AG20443 (cell line): Measurements from ENCODE around the gene TWSG1.
"Not testable (repeated sequence)": the region's sequence is repeated elsewhere in the genome, so short reads cannot be mapped to it uniquely, and the experiment has no call there.

Experiments
- DNase-seq: peaks from one replicate; pipeline ENCODE4 v3.0.0; 2012; ENCODE audit warnings: low spot score, mixed read lengths

TWSG1 gene

DNA sequence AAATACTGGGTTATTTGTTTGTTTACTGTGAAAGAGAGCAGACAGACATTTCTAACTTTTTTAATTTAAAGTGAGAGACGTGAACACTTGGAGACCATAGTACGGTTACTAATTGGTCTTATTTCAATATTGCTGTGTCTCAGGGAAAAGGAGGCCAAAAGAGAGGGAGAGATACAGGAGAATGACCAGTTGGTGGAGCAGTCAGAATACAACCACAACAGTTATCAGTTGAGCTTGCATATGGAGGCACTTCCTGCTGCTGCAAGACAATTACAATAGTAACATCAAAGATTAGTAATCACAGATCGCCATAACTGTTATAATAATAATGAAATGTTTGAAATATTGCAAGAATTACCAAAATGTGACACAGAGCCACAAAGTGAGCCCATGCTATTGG lies 58.2 kb downstream of the TWSG1 start:
- DNase-seq, result no peak

GRCh38 chr18:9394046-9394445 lies 59.5 kb downstream of the TWSG1 start:
- DNase-seq, result no peak

- no peak for DNase-seq
Measured at GRCh38 chr18:9400197-9400596, 65.6 kb downstream of the TWSG1 start.

DNA sequence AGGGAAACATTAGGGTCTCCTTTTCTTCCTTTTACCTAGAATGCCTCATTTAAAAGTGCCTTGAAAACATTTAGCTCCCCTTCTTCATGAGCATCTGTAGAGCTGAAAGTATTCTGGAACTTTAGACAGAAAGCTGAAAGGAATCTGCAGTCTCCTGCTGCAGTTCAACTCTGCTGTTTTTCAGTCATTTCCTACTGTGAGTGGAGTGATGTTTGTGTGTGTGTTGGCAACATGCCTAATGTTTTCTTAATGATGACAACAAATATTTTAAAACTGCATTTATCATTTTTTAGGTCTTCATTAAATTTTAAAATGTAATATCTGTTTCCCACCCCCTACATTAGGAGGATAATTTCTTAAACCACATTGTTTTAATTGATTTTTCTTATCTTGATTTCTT lies 66.6 kb downstream of the TWSG1 start:
- no peak for DNase-seq

DNA sequence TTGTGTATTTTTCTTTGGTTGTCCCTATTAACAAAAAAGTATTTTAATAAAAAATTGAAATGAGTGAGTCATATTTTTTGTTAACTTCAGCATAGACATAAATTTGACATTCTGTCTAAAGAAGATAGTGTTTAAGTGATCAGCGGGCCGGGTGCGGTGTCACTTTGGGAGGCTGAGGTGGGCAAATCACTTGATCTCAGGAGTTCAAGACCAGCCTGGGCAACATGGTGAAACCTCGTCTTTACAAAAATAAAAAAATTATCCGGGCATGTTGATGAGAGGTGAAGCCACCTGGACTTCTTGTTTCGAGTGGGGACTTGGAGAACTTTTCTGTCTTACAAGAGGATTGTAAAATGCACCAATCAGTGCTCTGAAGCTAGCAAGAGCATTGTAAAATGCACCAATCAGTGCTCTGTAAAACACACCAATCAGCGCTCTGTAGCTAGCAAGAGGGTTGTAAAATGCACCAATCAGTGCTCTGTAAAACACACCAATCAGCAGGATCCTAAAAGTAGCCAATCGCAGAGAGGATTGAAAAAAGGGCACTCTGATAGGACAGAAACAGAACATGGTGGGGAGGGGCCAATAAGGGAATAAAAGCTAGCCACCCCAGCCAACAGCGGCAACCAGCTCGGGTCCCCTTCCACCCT lies 67.9 kb downstream of the TWSG1 start:
- DNase-seq, result not testable (repeated sequence)

GRCh38 chr18:9403795-9404564 lies 69.4 kb downstream of the TWSG1 start:
- DNase-seq, result no peak

- DNase-seq, result no peak
Measured at GRCh38 chr18:9404565-9405060, 70.0 kb downstream of the TWSG1 start.

GRCh38 chr18:9405130-9405529 lies 70.6 kb downstream of the TWSG1 start:
- no peak for DNase-seq

DNA sequence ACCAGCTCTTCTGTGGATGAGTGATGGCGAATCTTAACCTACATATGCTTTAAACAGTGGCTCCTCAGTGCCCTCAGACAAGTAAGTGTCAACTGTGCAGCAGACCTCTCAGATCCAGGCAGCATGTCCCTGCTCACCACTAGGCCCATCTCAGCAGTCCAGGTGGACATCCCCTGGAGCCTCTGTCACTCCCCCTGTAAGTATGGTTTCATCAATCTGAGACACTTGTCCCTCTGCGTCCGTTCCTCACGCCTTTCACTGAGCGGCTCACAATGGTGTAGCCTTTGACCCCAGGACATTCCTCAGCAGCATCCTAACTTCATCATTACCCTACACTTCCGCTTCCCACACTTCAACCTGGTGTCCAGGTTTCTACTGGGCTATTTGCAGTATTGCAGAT lies 71.4 kb downstream of the TWSG1 start:
- DNase-seq, result no peak

DNA sequence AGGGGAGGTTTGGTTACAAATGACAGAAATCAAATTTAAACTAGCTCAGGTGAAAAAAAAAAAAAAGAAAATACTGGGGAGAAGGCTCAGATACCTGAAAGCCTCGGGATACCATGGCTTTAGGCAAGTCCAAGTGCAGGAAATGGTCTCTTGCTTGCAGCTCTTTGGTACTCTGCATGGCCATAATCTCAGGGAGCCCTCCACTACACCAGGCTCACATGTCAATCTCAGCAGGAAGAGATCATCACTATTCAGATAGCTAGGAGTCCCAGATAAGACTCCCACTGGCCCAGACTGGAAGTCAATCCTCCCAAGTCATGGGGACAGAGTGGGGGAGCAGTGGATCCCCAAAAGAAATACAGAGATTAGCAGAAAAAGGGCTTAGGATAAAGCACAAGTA lies 75.9 kb downstream of the TWSG1 start:
- no peak for DNase-seq

- peak; percentile 63 for DNase-seq
Measured at GRCh38 chr18:9413576-9413975, 79.0 kb downstream of the TWSG1 start.

DNA sequence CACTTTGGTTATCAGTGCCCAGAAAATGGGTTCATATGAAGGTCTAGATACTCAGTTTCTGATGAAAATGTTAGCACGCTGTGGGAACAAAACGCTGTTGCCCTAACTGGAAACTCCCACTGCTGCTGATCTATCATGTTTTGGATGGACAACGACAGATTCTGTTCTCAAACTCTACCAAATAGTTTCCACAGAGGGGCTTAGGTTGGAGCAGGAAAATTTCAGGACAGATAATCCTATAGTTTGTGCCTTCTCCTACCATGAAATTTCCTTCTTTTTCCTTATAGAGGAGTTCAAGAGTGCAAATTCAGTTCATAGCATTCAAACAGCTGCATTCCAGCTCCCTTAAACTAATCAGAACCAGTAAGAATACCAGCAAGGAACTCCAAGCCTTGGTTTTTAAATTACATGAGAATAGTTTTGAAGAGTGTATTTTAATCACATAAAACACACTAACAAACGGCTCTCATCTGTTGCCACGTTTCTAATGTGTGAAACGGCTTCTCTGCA lies 82.0 kb downstream of the TWSG1 start:
- DNase-seq, result no peak

DNA sequence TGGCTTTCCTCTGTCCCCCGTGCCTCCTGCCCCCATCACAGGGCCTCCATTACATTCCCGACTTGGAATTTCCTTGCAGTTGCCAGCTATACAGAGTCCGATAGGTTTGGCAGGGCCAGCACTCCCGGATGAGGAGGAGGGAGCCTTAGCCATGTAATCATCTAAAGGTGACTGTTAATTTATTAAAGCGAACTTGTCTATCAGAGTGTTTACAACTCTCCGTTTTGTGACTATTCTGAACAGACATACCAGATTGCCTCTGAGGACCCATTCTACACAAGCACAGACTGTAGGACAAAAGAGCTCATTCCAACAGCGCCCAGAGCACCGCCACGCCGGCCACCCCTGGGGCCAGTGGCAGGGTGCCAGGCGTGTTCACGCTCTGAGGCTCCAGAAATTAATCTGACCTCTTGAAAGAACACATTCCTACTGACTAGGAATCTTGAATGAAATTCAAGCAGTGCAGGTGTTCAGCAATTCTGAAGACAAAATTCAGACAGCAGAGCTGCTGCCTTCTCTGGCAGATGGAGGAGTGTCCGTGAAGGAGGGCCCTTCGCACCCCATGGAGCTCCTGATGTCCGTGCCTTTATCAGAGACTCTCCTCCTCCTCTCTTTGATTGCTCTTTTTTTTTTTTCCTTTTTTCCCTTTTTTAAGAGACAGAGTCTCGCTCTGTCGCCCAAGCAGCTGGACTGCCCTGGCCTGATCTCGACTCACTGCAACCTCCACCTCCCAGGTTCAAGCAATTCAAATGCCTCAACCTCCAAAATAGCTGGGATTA lies 82.7 kb downstream of the TWSG1 start:
- peak; percentile 77 for DNase-seq

- DNase-seq, result no peak
Measured at GRCh38 chr18:9418047-9418690, 83.6 kb downstream of the TWSG1 start.

DNA sequence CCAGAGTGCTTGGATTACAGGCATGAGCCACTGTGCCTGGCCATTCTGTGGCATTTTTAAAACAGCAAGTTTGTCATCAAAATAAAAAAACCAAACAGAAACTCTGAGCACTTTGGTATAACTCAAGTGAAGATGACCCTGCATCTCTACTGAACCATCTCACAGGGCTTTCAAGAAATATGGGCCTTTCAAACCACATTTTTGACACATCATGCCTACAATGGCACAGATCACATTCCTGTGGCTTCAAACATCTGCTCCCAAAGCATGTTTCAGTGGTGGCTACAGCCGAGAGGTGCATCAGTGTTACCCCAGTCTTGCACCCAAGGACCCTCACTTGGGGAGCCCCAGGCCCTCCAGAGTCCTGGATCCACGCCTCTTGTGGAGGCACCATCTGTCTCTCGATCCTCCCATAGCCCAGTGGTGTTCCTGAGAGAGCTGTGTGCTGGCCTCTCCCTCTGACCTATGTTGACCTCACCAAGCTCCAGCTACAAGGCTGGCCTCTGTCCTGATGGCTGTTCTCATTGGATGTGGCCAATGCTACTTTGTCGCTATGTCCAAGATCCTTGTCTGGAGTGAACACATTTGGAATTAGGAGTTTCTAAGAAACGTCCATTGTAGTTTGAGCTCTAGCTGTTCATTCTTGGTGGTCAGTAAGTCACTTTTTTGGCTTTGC lies 85.5 kb downstream of the TWSG1 start:
- peak; percentile 64 for DNase-seq

DNA sequence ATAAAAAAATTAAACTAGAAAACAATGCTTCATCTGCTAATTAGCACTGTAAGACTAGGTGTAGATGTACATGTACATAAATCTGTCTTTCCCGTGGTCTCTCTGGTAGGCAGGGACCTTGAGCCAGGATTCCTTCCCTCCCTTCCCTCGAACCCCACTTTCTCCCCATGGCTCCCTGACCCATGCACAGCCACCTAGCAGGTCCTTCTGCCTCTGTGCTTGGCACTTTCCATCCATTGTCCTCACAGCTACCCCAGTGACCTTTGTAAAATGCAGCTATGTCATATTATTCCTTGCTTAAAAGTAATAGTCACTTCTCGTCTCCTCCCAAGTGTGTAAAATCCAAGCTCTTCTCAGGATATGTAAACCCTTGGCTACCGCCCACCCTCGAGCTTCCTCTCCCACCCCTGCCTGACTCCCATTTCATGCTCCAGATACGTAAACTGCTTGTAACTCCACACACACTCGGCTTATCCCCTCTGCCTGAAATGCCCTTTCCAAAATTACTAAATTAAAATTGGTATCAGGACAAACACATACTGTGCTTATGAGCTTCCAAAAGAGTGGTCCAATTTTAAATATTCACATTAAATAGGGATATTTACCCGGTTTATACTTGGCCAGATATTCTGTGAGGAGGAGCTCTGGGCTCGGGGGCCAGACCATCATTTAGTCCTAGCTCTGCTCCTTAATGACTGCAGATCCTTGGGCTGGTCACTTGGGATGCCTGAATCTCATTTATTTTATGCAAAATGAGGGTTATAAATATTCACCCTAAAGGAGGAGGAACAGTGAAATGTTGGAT lies 86.7 kb downstream of the TWSG1 start:
- DNase-seq, result no peak

GRCh38 chr18:9421901-9422327 lies 87.3 kb downstream of the TWSG1 start:
- DNase-seq, result no peak

DNA sequence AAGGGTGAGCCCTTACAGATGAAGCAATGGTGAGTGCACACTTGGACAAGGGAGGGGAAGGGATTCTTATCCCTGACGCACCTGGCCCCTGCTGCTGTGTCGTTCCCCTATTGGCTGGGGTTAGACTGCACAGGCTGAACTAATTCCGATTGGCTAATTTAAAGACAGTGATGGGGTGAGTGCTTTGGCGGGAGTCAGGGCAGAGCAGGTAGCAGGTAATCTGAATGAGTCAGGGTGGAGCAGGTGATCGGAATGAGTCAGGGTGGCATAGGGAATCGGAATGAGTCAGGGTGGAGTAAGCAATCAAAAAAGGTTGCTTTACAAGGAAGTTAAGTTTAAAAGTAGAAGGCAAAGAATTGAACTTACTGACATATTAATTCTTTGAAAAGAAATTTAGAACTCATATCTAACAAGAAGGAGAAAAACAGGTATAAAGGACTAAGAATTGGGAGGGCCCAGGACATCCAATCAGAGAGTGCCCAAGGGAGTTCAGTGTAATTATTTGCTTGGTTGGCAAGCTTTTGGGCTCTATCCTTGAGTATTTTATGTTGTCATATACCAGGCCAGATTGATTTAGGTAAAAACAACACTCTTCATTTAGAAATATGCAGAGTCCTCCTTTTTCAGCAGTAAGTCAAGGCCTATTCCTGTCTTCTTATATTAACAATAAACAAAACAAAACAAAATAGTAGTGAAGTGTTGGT lies 88.4 kb downstream of the TWSG1 start:
- DNase-seq, result no peak

DNA sequence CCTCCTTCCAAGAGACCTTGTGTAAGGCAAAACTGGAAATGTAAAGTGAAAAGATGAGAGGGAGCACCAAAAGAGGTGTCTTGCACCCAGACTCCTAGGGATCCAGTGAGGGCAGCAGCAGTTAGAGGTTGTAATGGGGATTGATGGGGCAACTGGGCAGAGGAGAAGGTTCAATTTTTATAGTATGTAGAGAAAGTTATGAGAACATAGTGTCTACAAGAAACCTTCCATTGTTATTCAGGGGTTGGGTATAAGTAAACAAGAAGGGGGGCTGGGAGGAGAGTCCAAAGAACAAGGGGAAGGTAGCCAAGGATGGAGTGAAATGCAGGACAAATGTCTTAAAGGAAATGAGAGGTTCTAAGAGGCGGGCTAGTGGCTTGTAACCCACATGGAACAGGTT lies 89.1 kb downstream of the TWSG1 start:
- not testable (repeated sequence) for DNase-seq

- not testable (repeated sequence) for DNase-seq
Measured at GRCh38 chr18:9424235-9424634, 89.7 kb downstream of the TWSG1 start.
